Bladder microvascular endothelial cell (primary cell): ENCODE results near the gene ZAR1. TPM values are rescaled to one million over a fixed set of nuclear protein-coding genes. Genes with fewer than 3 reads are reported as not detected.

Experiments
- total RNA-seq: library from RNA; depleted of rRNA; stranded (reverse); fragments of >200 nt; gene quantifications from 2 replicates; pipeline ENCODE4 v1.2.3, GENCODE V29; 2014

The ZAR1 gene, protein sequence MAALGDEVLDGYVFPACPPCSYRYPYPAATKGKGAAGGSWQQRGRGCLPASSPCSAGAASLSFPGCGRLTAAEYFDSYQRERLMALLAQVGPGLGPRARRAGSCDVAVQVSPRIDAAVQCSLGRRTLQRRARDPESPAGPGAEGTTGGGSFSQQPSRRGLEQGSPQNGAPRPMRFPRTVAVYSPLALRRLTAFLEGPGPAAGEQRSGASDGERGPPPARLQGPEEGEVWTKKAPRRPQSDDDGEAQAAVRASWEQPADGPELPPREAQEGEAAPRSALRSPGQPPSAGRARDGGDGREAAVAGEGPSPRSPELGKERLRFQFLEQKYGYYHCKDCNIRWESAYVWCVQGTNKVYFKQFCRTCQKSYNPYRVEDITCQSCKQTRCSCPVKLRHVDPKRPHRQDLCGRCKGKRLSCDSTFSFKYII
- total RNA-seq = not detected in 2 replicates

DNA sequence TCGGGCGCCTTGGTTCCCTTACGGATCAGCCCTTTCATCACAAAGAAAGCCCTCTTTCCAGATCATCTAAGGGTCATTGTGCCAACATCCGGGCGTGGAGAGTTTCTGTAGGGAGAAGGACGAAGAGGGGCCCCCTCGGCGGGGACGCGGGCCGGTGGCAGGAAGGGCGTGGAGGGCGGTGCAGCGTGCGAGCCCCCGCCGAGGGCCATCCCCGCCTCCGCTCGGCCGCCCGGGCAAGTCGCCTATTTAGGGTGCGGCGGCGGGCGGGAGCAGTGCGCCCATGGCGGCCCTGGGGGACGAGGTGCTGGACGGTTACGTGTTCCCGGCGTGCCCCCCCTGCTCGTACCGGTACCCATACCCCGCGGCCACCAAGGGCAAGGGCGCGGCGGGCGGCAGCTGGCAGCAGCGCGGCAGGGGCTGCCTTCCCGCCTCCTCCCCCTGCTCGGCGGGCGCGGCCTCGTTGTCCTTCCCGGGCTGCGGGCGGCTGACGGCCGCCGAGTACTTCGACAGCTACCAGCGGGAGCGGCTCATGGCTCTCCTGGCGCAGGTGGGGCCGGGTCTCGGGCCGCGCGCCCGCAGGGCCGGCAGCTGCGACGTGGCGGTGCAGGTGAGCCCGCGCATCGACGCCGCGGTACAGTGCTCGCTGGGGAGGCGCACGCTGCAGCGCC is at the start of gene ZAR1:
Gene ZAR1, plus strand, starts transcription at position 241 of the 668 bp plus-strand sequence. Its CDS starts 40 bp downstream, at position 281.

DNA sequence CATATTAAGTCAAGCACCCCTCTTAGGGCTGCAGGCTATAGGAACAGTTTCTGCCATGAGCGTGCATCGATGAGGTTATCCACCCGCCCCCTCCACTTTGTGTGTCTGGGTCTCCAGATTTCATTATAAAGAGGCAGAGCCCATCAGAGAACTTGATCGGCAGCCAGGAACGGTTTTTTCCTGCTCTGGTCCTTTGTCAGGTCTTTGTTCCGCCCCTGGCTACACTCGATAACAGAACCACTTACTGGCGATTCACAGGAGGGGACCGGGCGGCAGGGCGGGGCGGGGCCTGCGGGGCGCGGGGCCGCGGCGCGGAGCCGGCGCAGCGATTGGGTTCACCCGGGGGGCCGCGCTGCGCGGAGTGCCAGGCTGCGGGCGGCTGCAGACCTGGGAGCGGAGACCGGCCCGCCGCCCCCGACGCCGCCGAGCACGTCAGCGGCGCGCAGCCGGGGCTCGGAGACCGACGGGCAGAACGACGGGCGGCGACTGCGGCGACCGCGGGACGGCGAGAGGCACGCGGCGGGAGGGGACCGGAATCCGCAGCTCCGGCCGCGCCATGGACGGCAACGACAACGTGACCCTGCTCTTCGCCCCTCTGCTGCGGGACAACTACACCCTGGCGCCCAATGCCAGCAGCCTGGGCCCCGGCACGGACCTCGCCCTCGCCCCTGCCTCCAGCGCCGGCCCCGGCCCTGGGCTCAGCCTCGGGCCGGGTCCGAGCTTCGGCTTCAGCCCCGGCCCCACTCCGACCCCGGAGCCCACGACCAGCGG is 6.9 kb upstream of the ZAR1 start, which contains the start of gene SLC10A4:
Gene SLC10A4, plus strand, starts transcription at position 338 of the 771 bp plus-strand sequence. Its CDS starts 219 bp downstream, at position 557.

Other genes with a start within 250 kb of the ZAR1 start
- gene TEC, start 220.4 kb upstream of the ZAR1 start, total RNA-seq = 1.8 and 2.3 TPM in 2 replicates
- 11.0 and 16.3 TPM in 2 replicates for gene SLAIN2, start 148.7 kb upstream of the ZAR1 start, total RNA-seq
- 0.06 and 0.16 TPM in 2 replicates for gene SLC10A4, start 6.9 kb upstream of the ZAR1 start, total RNA-seq